Skeletal muscle satellite cell (primary cell): ENCODE measurements around the gene MT1A. TPM values are rescaled to one million over a fixed set of nuclear protein-coding genes. Genes with fewer than 3 reads are reported as not detected.

ENCODE experiments used
- H3K27me3 ChIP-seq: 2 replicates; pipeline ENCODE4 v1.7.0; 2013; ENCODE audit warnings: low read length; ENCODE audit not compliant: control insufficient read depth, insufficient read depth
- H3K36me3 ChIP-seq: 2 replicates; pipeline ENCODE4 v1.7.0; 2013; ENCODE audit warnings: mild to moderate bottlenecking, control low read depth, low read length; ENCODE audit not compliant: insufficient read depth
- H3K4me1 ChIP-seq: 2 replicates; pipeline ENCODE4 v1.7.0; 2013; ENCODE audit warnings: low read length; ENCODE audit not compliant: control insufficient read depth, insufficient read depth
- H3K4me2 ChIP-seq: 2 replicates; pipeline ENCODE4 v1.7.0; 2013; ENCODE audit warnings: mild to moderate bottlenecking, low read length
- H3K4me3 ChIP-seq: 2 replicates; pipeline ENCODE4 v1.7.0; 2013; ENCODE audit warnings: low read length
- H3K9ac ChIP-seq: 2 replicates; pipeline ENCODE4 v1.7.0; 2013; ENCODE audit warnings: mild to moderate bottlenecking, low read depth, low read length, moderate library complexity
- H3K9me3 ChIP-seq: replicated peaks from 2 replicates; pipeline ENCODE4 v1.7.0; 2013; ENCODE audit warnings: mild to moderate bottlenecking, control low read depth, low read length
- total RNA-seq: library from RNA; depleted of rRNA; stranded (reverse); fragments of >200 nt; gene quantifications from 2 replicates; pipeline ENCODE4 v1.2.3, GENCODE V29; 2012; rRNA removed

The MT1A gene
- total RNA-seq: 17.7 and 23.6 TPM in 2 replicates

GRCh38 chr16:56637814-56638750, at the start of gene MT1A:
Gene MT1A, plus strand, starts transcription at chr16:56638666. Its CDS starts 73 bp downstream, at chr16:56638739.
- Histone ChIP-seq H3K4me3 (peak within 1 kb of the TSS; percentile 74), H3K9me3 (no peaks in the 10 kb centered on the region), H3K27me3 (peaks cover 10% of the 10 kb centered on the region), H3K9ac (peak within 1 kb of the TSS; percentile 61), H3K4me2 (peak within 1 kb of the TSS; percentile 96), H3K36me3 (no peaks in the 10 kb centered on the region), H3K4me1 (peaks cover 17% of the 10 kb centered on the region)

DNA sequence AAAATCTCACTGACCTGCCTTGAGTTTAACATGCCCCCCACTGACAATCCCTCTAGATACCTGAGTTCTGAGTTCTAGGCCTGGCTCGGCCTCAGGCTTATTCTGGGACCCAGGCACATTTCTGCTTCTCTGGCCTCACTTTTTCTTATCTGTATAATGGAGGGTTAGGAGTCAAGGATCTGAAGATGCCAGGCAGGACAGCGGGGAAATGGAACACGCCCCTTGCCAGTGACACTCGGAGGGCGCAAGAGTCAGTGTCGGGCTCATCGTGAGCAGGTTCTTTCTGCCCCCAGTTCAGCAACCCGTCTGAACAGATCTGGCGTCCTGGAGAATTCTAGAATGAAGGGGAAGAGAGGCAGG, 49.7 kb upstream of the MT1A start:
- no peaks in the 10 kb centered on the region for H3K9me3 ChIP-seq
- H3K27me3 ChIP-seq: peaks cover 72% of the 10 kb centered on the region
- peaks cover 10% of the 10 kb centered on the region for H3K4me1 ChIP-seq
- no peaks in the 10 kb centered on the region for H3K36me3 ChIP-seq
- no peak overlapping the region for H3K9ac ChIP-seq
- peak overlapping the region; percentile 71 for H3K4me3 ChIP-seq
- peak overlapping the region; percentile 85 for H3K4me2 ChIP-seq

DNA sequence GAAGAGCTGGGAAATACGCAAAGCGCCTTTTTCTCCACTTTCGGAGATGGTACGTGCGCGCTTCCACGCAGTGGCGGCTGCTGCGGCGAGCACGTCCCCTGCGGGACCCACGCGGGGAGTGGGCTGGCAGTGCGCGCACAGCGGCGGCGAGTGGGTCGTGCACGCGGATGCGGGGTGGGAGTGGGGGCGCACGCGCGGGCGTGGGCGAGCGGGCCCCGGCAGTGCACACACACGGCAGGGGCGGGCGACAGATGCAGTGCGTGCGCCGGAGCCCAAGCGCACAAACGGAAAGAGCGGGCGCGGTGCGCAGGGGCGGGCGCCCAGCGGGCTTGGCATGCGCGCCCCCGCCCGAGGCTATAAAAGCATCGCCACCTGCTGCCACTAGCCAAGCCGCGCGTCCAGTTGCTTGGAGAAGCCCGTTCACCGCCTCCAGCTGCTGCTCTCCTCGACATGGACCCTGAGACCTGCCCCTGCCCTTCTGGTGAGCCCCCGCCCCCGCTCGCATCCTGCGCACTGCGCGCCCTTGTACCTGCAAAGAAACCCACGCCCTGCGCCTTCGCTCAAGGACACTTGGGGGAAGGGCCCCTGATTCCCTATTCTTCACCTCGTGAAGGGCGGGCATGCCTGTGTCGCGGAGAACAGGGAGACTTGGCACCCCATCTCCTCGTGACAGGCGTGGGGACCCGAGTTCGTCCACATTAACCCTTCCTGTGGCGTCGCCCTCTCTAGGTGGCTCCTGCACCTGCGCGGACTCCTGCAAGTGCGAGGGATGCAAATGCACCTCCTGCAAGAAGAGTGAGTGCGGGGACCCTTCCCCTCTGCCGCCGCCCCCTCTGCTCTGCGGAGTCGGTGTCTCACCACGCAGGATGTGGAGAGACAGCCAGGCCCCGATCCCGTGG, 49.1 kb upstream of the MT1A start, which contains the start of gene MT3:
Gene MT3, plus strand, starts transcription at position 388 of the 899 bp plus-strand sequence. Its CDS starts 63 bp downstream, at position 451.
- peaks cover 72% of the 10 kb centered on the region for H3K27me3 ChIP-seq
- no peak within 1 kb of the TSS for H3K9ac ChIP-seq
- peaks cover 10% of the 10 kb centered on the region for H3K4me1 ChIP-seq
- peak within 1 kb of the TSS; percentile 71 for H3K4me3 ChIP-seq
- peak within 1 kb of the TSS; percentile 85 for H3K4me2 ChIP-seq
- H3K9me3 ChIP-seq: no peaks in the 10 kb centered on the region
- no peaks in the 10 kb centered on the region for H3K36me3 ChIP-seq

DNA sequence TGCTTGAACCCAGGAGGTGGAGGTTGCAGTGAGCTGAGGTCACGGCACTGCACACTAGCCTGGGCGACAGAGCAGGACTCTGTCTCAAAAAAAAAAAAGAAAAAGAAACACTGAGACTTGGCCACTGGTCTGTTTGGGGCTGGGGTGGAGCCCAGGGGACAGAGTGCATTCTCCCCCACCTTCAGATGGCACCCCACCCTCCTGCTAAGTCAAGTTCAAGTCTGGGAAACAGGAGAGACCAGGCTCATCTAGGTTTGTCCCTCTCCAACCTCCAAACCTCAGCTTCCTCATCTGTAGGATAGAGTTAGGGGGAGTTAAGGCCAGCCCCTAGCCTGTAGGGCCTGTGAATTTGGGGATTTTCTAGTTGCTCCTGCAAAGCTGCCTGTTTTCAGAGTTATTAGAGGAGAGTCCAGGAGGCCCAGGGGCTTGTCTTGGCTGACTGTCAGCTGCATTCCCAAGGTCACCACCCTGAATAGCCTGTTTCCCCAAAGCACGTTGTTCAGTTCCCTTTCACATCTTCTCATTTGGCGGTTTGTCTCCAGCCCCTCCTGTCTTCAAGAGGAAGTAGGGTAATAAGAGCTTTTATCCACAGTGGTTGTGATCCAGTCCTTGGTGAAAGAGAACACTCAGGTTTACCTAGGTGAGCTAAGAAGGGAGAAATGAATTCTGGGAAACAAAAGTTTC, 46.9 kb upstream of the MT1A start:
- Histone ChIP-seq H3K4me2 (no peak overlapping the region), H3K4me1 (peaks cover 10% of the 10 kb centered on the region), H3K9me3 (no peaks in the 10 kb centered on the region), H3K9ac (no peak overlapping the region), H3K27me3 (peaks cover 53% of the 10 kb centered on the region), H3K36me3 (no peaks in the 10 kb centered on the region), H3K4me3 (no peak overlapping the region)

DNA sequence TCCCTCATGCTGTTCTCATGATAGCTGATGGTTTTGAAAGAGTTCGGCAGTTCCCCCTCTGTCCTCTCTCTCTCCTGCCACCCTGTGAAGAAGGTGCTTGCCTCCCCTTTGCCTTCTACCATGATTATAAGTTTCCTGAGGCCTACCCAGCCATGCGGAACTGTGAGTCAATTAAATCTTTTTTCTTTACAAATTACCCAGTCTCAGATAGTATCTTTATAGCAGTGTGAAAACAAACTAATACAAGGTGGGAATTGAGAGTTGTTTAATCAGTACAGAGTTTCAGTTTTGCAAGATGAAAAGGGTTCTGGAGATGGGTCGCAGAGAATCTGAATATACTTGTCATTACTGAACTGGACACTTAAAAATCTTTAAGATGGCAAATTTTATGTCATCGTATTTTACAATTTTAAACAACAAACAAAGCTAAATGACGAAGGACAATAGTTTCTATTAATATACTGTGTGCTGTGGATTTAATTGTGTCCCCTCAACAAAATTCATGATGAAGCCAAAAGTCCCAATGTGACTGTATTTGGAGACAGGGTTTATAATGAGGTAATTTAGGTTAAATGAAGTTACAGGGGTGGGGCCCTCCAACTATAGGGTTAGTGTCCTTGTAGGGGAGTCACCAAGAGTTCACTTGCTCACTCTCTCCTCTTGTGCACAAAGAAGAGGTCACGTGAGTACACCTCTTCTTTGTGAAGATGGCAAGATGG, 44.7 kb upstream of the MT1A start:
- Histone ChIP-seq H3K4me3 (no peak overlapping the region), H3K4me1 (peaks cover 10% of the 10 kb centered on the region), H3K36me3 (no peaks in the 10 kb centered on the region), H3K9ac (no peak overlapping the region), H3K9me3 (no peaks in the 10 kb centered on the region), H3K4me2 (no peak overlapping the region), H3K27me3 (peaks cover 34% of the 10 kb centered on the region)

DNA sequence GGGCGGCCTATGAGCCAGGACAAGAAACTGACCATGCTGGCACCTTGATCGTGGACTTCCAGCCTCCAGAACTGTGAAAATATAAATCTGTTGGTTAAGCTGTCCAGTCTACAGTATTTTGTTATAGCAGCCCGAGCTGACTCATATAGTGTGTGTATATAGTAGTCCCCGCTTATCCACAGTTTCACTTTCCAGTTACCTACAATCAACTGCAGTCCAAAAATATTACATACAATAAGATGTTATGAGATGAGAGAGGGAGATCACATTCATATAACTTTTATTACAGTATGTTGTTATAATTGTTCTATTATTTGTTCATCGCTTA, 44.2 kb upstream of the MT1A start:
- Histone ChIP-seq H3K36me3 (no peaks in the 10 kb centered on the region), H3K4me3 (no peak overlapping the region), H3K4me2 (no peak overlapping the region), H3K4me1 (peaks cover 5% of the 10 kb centered on the region), H3K27me3 (peaks cover 29% of the 10 kb centered on the region), H3K9me3 (no peaks in the 10 kb centered on the region), H3K9ac (no peak overlapping the region)

DNA sequence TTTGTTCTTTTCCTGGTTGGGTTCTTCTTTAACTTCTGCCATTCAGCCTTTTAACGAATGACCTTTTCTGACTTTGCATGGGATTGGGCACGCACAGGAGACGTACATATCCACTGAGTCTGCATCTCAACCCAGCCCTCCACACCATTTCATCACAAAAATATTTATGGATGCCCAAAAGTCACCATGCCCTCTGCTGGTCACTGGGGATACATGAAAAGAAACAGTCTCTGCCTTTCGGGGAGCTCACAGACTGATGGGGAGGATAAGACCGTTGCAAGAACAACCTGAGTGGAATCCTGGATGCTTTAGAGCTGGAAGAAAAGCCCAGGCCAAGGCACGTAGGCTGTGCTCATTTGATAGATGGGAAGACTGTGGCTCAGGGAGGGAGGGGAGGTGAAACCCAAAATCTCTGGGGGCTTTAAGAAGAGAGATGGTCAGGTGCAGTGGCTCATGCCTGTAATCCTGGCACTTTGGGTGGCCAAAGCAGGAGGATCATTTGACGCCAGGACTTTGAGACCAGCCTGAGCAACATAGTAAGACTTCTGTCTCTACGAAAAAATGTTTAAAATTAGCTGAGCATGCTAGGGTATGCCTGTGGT, 38.0 kb upstream of the MT1A start:
- peaks cover 8% of the 10 kb centered on the region for H3K4me1 ChIP-seq
- H3K27me3 ChIP-seq: no peaks in the 10 kb centered on the region
- H3K9ac ChIP-seq: no peak overlapping the region
- H3K9me3 ChIP-seq: no peaks in the 10 kb centered on the region
- peak overlapping the region; percentile 29 for H3K4me2 ChIP-seq
- no peak overlapping the region for H3K4me3 ChIP-seq
- no peaks in the 10 kb centered on the region for H3K36me3 ChIP-seq

- Histone ChIP-seq H3K9ac (no peak overlapping the region), H3K9me3 (no peaks in the 10 kb centered on the region), H3K4me1 (peaks cover 16% of the 10 kb centered on the region), H3K36me3 (no peaks in the 10 kb centered on the region), H3K27me3 (no peaks in the 10 kb centered on the region), H3K4me3 (no peak overlapping the region), H3K4me2 (no peak overlapping the region)
Measured at GRCh38 chr16:56601325-56601724, 37.1 kb upstream of the MT1A start.

DNA sequence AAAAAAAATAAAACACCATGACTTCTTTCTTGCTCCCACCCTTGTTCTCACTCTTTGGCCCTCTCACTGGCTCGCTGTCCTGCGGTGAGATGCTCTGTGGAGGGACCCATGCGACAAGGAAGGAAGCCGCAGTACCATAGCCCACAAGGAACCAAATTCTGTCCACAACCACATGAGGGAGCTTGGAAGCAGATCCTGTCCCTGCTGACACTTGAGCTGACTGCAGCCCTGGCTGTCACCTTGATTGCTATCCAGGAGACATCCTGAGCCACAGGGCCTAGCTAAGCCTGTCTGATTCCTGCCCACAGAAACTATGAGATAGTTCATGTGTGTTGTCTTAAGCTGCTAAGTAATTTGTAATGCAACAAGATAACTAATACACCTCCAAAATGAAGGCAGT, 34.9 kb upstream of the MT1A start:
- Histone ChIP-seq H3K27me3 (no peaks in the 10 kb centered on the region), H3K36me3 (no peaks in the 10 kb centered on the region), H3K4me1 (peaks cover 32% of the 10 kb centered on the region), H3K4me3 (no peak overlapping the region), H3K9ac (no peak overlapping the region), H3K4me2 (no peak overlapping the region), H3K9me3 (no peaks in the 10 kb centered on the region)

DNA sequence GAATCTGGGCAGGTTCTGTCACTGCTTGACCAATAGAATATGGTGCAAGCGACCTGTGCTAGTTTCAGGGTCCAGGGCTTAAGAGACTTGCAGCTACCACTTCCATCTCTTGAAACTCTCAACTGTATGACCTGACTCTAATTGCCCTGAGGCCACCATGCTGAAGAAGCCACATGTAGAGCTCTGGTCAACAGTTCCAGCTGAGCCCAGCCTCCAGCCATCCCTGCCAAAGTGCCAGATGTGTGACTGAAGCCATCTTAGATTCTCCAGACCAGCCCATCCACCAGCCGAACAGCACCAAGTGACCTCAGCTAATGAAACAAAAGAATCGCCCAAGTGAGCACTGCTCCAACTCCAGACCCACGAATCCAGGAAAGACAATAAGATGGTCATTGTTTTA, 33.5 kb upstream of the MT1A start:
- Histone ChIP-seq H3K9ac (no peak overlapping the region), H3K4me2 (no peak overlapping the region), H3K36me3 (no peaks in the 10 kb centered on the region), H3K4me3 (no peak overlapping the region), H3K27me3 (no peaks in the 10 kb centered on the region), H3K9me3 (no peaks in the 10 kb centered on the region), H3K4me1 (peaks cover 32% of the 10 kb centered on the region)
